CD4-positive, alpha-beta T cell (primary cell): Measurements from ENCODE around the gene B4GALNT1. TPM values are rescaled to one million over a fixed set of nuclear protein-coding genes. Genes with fewer than 3 reads are reported as not detected.

Experiments
- ATAC-seq: fragments of 200-7000 bp; cut with Tn5 transposase; one replicate; pipeline ENCODE4 v1.10.0; 2022; ENCODE audit warnings: mild to moderate bottlenecking; ENCODE audit not compliant: poor library complexity
- CTCF ChIA-PET: fragments of 350-600 bp; sonication (Branson Sonifier 250); formaldehyde crosslinking; loops from one replicate; lab custom pipeline; 2021; ENCODE audit warnings: antibody characterized with exemption, inconsistent platforms; lab: Charles Lee
- POLR2A ChIA-PET: fragments of 350-600 bp; sonication (Branson Sonifier 250); formaldehyde crosslinking; loops from one replicate; lab custom pipeline; 2021; ENCODE audit warnings: antibody characterized with exemption, inconsistent platforms; lab: Charles Lee
- DNase-seq, 14 experiments: peaks; one replicate each; pipeline ENCODE4 v3.0.0-alpha.2; 2013 to 2020; ENCODE audit warnings: mixed read lengths in 2 of 14
- H3K27ac ChIP-seq, 2 donors: one replicate each; pipeline versions ENCODE4 v1.5.1 to v1.7.0; 2013; ENCODE audit warnings: low read length in 2 of 2, low read depth in 1 of 2, mild to moderate bottlenecking in 1 of 2
- H3K27me3 ChIP-seq, 2 experiments: 1 replicate in 1 of 2; 2 replicates in 1 of 2; pipeline versions ENCODE4 v1.6.1 to v1.7.0; 2013; ENCODE audit warnings: low read length in 2 of 2, control low read depth in 1 of 2, mild to moderate bottlenecking in 1 of 2, moderate library complexity in 1 of 2; ENCODE audit not compliant: insufficient read depth in 2 of 2, control insufficient read depth in 1 of 2
- H3K36me3 ChIP-seq: one replicate; pipeline ENCODE4 v1.6.1; 2013; ENCODE audit warnings: low read length, control low read depth; ENCODE audit not compliant: insufficient read depth
- H3K4me1 ChIP-seq: one replicate; pipeline ENCODE4 v1.6.1; 2013; ENCODE audit warnings: low read length, control low read depth; ENCODE audit not compliant: insufficient read depth
- H3K4me3 ChIP-seq: one replicate; pipeline ENCODE4 v1.5.1; 2013; ENCODE audit warnings: mild to moderate bottlenecking, low read length, moderate library complexity
- H3K9me3 ChIP-seq, 2 experiments: 1 replicate in 1 of 2; 2 replicates in 1 of 2; pipeline versions ENCODE4 v1.6.1 to v1.7.0; 2013; ENCODE audit warnings: low read length in 2 of 2, mild to moderate bottlenecking in 2 of 2, control low read depth in 1 of 2, moderate library complexity in 1 of 2; ENCODE audit not compliant: control insufficient read depth in 1 of 2, insufficient read depth in 1 of 2
- H3K27ac Mint-ChIP-seq: one replicate; pipeline ENCODE4 v1.8.0; 2020; ENCODE audit warnings: mixed read lengths
- H3K27me3 Mint-ChIP-seq: one replicate; pipeline ENCODE4 v1.8.0; 2021; ENCODE audit warnings: mixed read lengths
- H3K36me3 Mint-ChIP-seq: one replicate; pipeline ENCODE4 v1.8.0; 2021; ENCODE audit warnings: low read depth, mixed read lengths
- H3K4me1 Mint-ChIP-seq: one replicate; pipeline ENCODE4 v1.8.0; 2021; ENCODE audit warnings: low read depth, mixed read lengths
- H3K4me3 Mint-ChIP-seq: one replicate; pipeline ENCODE4 v1.8.0; 2020; ENCODE audit warnings: mild to moderate bottlenecking, mixed read lengths
- H3K9me3 Mint-ChIP-seq: one replicate; pipeline ENCODE4 v1.8.0; 2020; ENCODE audit warnings: mixed read lengths
- intact Hi-C, 2 experiments: fragments of 100-400 bp; cut with DNase I in 1 of 2; cut with micrococcal nuclease in 1 of 2; formaldehyde crosslinking; loops; one replicate each; pipeline versions ENCODE4 v1.15.1 to v1.9.0; 2023 to 2025; cut with DNase I, micrococcal nuclease
- total RNA-seq, 174 experiments: library from RNA in 2 of 174; stranded (reverse) in 2 of 174; gene quantifications; one replicate each; pipeline ENCODE4 v1.2.3 and lab custom pipeline; 2021 to 2026
- TF ChIP-seq, protein P1 (sequence below): fragments of 200-600 bp; IDR thresholded peaks from one replicate; pipeline ENCODE4 v1.8.0; 2022; ENCODE audit warnings: antibody characterized with exemption, mild to moderate bottlenecking

B4GALNT1 gene
- total RNA-seq, 2 experiments from 2014 or later = not detected

GRCh38 chr12:57603815-57604453, 29.1 kb downstream of the B4GALNT1 start:
- peak overlapping the region; percentile 81 for H3K27ac Mint-ChIP-seq
- intact Hi-C loops = no loop called here
- DNase-seq (no peak), ATAC-seq (no peak)
- Histone ChIP-seq H3K4me1 (peaks cover 25% of the 10 kb centered on the region), H3K27ac (peak overlapping the region in 1 of 2 donors; percentile 52), H3K4me3 (peak overlapping the region; percentile 74), H3K9me3 (no peaks in the 10 kb centered on the region), H3K36me3 (peaks cover 37% of the 10 kb centered on the region), H3K27me3 (no peaks in the 10 kb centered on the region)
- H3K36me3 Mint-ChIP-seq = peaks cover 48% of the 10 kb centered on the region
- no peaks in the 10 kb centered on the region for H3K9me3 Mint-ChIP-seq
- H3K4me1 Mint-ChIP-seq = peaks cover 32% of the 10 kb centered on the region
- H3K27me3 Mint-ChIP-seq = no peaks in the 10 kb centered on the region
- CTCF ChIA-PET = interaction anchor here (1.4 to 2.0 kb wide), 2 partner anchors 11 to 20 kb away, joined by 4 to 12 read pairs; no protein-coding TSS in a partner anchor
- TF ChIP-seq, protein P1, sequence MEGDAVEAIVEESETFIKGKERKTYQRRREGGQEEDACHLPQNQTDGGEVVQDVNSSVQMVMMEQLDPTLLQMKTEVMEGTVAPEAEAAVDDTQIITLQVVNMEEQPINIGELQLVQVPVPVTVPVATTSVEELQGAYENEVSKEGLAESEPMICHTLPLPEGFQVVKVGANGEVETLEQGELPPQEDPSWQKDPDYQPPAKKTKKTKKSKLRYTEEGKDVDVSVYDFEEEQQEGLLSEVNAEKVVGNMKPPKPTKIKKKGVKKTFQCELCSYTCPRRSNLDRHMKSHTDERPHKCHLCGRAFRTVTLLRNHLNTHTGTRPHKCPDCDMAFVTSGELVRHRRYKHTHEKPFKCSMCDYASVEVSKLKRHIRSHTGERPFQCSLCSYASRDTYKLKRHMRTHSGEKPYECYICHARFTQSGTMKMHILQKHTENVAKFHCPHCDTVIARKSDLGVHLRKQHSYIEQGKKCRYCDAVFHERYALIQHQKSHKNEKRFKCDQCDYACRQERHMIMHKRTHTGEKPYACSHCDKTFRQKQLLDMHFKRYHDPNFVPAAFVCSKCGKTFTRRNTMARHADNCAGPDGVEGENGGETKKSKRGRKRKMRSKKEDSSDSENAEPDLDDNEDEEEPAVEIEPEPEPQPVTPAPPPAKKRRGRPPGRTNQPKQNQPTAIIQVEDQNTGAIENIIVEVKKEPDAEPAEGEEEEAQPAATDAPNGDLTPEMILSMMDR = no peak
- peak overlapping the region; percentile 92 for H3K4me3 Mint-ChIP-seq
- POLR2A ChIA-PET = interaction anchor here (0.6 to 1.6 kb wide), 3 partner anchors 11 to 211 kb away, joined by 3 to 4 read pairs (median 4); partner anchors contain the start of gene PIP4K2C

DNA sequence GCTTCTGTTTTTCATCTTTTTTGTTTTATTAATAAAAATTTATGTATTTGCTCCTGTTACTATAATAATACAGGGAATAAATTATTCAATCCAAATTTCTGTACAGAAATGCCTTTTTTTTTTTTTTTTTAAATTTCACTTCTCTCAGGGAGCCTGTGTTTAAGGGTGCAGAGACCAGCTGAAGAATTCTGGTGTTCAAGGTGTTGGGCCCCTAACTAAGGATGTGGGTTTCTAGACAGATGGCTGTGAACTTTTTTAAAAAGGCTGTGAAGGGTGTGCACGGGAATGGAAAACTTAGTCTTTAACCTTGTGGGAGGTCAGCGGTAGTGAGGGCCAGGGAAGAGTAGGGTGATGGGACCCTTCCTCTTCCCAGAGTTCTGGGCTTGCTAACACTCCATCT, 29.7 kb downstream of the B4GALNT1 start:
- no peak overlapping the region for H3K4me3 ChIP-seq
- no peak overlapping the region for H3K27ac ChIP-seq
- H3K27me3 ChIP-seq = no peaks in the 10 kb centered on the region
- Mint-ChIP-seq H3K4me1 (peaks cover 32% of the 10 kb centered on the region), H3K27me3 (no peaks in the 10 kb centered on the region), H3K36me3 (peaks cover 49% of the 10 kb centered on the region), H3K9me3 (no peaks in the 10 kb centered on the region), H3K4me3 (peak overlapping the region; percentile 92), H3K27ac (peak overlapping the region; percentile 81)
- DNase-seq (peak in 1 of 14 experiments; percentile 53), ATAC-seq (no peak)
- peaks cover 43% of the 10 kb centered on the region for H3K36me3 ChIP-seq
- no peaks in the 10 kb centered on the region for H3K9me3 ChIP-seq
- H3K4me1 ChIP-seq = peaks cover 25% of the 10 kb centered on the region
- CTCF ChIA-PET = interaction anchor here (1.4 to 2.0 kb wide), 2 partner anchors 10 to 20 kb away, joined by 4 to 12 read pairs; no protein-coding TSS in a partner anchor
- intact Hi-C loops = no loop called here
- POLR2A ChIA-PET = interaction anchor here (0.6 to 1.6 kb wide), 3 partner anchors 11 to 210 kb away, joined by 3 to 4 read pairs (median 4); partner anchors contain the start of gene PIP4K2C
- TF ChIP-seq, protein P1 = no peak

DNA sequence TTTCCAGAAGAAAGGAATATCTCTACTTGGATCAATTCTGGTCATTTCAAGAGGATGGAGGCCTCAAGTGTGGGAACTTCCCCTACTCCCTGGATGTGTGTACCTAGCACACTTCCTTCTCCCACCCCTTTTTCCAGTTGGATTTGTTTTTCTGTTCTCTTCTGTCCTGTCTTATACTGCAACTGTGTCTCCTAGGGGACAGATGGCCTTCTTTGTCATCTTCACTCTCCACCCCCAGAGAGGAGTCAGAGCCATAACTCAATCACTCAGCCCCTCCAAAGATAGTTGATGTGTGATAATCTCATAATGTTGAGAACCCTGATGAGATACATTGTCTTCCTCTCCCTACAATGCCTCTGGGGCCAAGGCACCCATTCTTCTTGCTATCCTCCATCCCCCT, 30.5 kb downstream of the B4GALNT1 start:
- no peak overlapping the region for H3K4me3 Mint-ChIP-seq
- ATAC-seq = no peak
- Histone ChIP-seq H3K27ac (no peak overlapping the region), H3K27me3 (no peaks in the 10 kb centered on the region), H3K4me3 (no peak overlapping the region), H3K36me3 (peaks cover 50% of the 10 kb centered on the region), H3K9me3 (no peaks in the 10 kb centered on the region), H3K4me1 (peaks cover 25% of the 10 kb centered on the region)
- H3K27me3 Mint-ChIP-seq = no peaks in the 10 kb centered on the region
- peaks cover 54% of the 10 kb centered on the region for H3K36me3 Mint-ChIP-seq
- TF ChIP-seq, protein P1 = no peak
- CTCF ChIA-PET = interaction anchor here (1.4 to 2.0 kb wide), 2 partner anchors 9 to 19 kb away, joined by 4 to 12 read pairs; no protein-coding TSS in a partner anchor
- no peak for DNase-seq
- peaks cover 32% of the 10 kb centered on the region for H3K4me1 Mint-ChIP-seq
- intact Hi-C loops = no loop called here
- POLR2A ChIA-PET = interaction anchor here (1.5 kb wide), 1 partner anchor 12 kb away, joined by 4 read pairs; the partner anchor contains the start of gene PIP4K2C
- H3K27ac Mint-ChIP-seq = no peak overlapping the region
- H3K9me3 Mint-ChIP-seq = no peaks in the 10 kb centered on the region
